ENCODE results near the gene THEMIS. TPM values are rescaled to one million over a fixed set of nuclear protein-coding genes. Genes with fewer than 3 reads are reported as not detected.

THEMIS gene
- total RNA-seq, 1 donor: under 0.01 TPM

GRCh38 chr6:127686084-127686483 is 214.8 kb downstream of the THEMIS start:
- no peak overlapping the region for H3K27ac ChIP-seq (ENCODE audit: low read depth, low read length)
- DNase-seq (ENCODE audit: insufficient read length, low spot score, missing footprints): no peak
- no peaks in the 10 kb centered on the region for H3K9me3 ChIP-seq (ENCODE audit: low read depth, low read length)
- H3K4me2 ChIP-seq (ENCODE audit: insufficient read depth, low read length): no peak overlapping the region
- no peak overlapping the region for H3K4me3 ChIP-seq (ENCODE audit: insufficient read depth, low read length)
- no peaks in the 10 kb centered on the region for H3K36me3 ChIP-seq (ENCODE audit: insufficient read depth, low read length)
- H4K20me1 ChIP-seq (ENCODE audit: insufficient read depth, low read length): no peaks in the 10 kb centered on the region
- H2AFZ ChIP-seq (ENCODE audit: low read length): no peak overlapping the region
- no peak for TF ChIP-seq CTCF (IDR thresholded peaks at IDR 0.05; ENCODE audit: extremely low read depth, low read depth, low read length)
- H3K79me2 ChIP-seq (ENCODE audit: insufficient read depth, low read length): no peaks in the 10 kb centered on the region
- H3K27me3 ChIP-seq (ENCODE audit: insufficient read depth, low read length): peaks cover 12% of the 10 kb centered on the region
- H3K4me1 ChIP-seq (ENCODE audit: insufficient read depth, low read length): no peaks in the 10 kb centered on the region

DNA sequence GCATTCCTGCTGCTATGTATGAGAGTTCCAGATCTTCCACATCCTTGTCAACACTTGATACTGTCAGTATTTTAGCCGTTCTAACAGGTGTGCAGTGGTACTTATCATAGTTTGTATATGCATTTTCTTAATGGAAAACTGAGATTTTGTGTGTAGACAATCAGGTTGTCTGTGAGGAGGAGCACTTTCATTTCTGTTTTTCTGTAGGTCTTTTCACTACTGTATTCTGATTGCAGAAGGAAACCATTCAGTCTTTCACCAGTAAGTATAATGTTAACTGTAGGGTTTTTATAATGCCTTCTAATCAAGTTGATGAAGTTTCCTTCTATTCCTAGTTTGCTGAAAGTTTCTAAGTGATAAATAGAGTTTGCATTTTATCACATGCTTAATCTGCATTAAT is 216.4 kb downstream of the THEMIS start:
- no peak for DNase-seq (ENCODE audit: insufficient read length, low spot score, missing footprints)
- Histone ChIP-seq H3K79me2 (ENCODE audit: insufficient read depth, low read length) (no peaks in the 10 kb centered on the region), H3K9me3 (ENCODE audit: low read depth, low read length) (no peaks in the 10 kb centered on the region), H3K4me3 (ENCODE audit: insufficient read depth, low read length) (no peak overlapping the region), H3K4me1 (ENCODE audit: insufficient read depth, low read length) (no peaks in the 10 kb centered on the region), H3K27ac (ENCODE audit: low read depth, low read length) (no peak overlapping the region), H3K36me3 (ENCODE audit: insufficient read depth, low read length) (no peaks in the 10 kb centered on the region), H3K27me3 (ENCODE audit: insufficient read depth, low read length) (peaks cover 12% of the 10 kb centered on the region), H3K4me2 (ENCODE audit: insufficient read depth, low read length) (no peak overlapping the region), H2AFZ (ENCODE audit: low read length) (no peak overlapping the region), H4K20me1 (ENCODE audit: insufficient read depth, low read length) (no peaks in the 10 kb centered on the region)
- no peak for TF ChIP-seq CTCF (IDR thresholded peaks at IDR 0.05; ENCODE audit: extremely low read depth, low read depth, low read length)

Small RNA genes lying within 50 kb of the gene (small RNA-seq; reads per million reads assigned to genes)
- gene MRPS17P5: not detected
